ENCODE data around the gene UBA7. TPM values are rescaled to one million over a fixed set of nuclear protein-coding genes. Genes with fewer than 3 reads are reported as not detected.
A peak's percentile ranks its signal among the peaks of the same experiment; 100 is the strongest.
"Not testable (repeated sequence)": the region's sequence is repeated elsewhere in the genome, so short reads cannot be mapped to it uniquely, and the experiment has no call there.

Gene UBA7
- polyA plus RNA-seq, 1 donor from 2014 or later, result 4.0 TPM

GRCh38 chr3:49781415-49782199 is 32.1 kb downstream of the UBA7 start:
- Histone ChIP-seq H3K36me3 (ENCODE audit: insufficient read depth, low read length) (no peaks in the 10 kb centered on the region), H3K4me3 (ENCODE audit: low read length) (no peak overlapping the region), H2AFZ (ENCODE audit: low read depth, low read length) (no peak overlapping the region), H3K79me2 (replicated peaks; ENCODE audit: insufficient read depth, low read length) (peaks cover 81% of the 10 kb centered on the region), H3K9me3 (ENCODE audit: low read length) (no peaks in the 10 kb centered on the region), H3K27ac (ENCODE audit: low read length) (no peak overlapping the region), H3K27me3 (ENCODE audit: insufficient read depth, low read depth, low read length) (no peaks in the 10 kb centered on the region), H3K9ac (ENCODE audit: low read length) (no peak overlapping the region), H4K20me1 (ENCODE audit: insufficient read depth) (peaks cover 4% of the 10 kb centered on the region), H3K4me2 (ENCODE audit: low read length) (no peak overlapping the region), H3F3A (ENCODE audit: insufficient read depth, low read length, poor library complexity, severe bottlenecking) (no peaks in the 10 kb centered on the region), H3K9me2 (ENCODE audit: insufficient read depth, low read length) (no peaks in the 10 kb centered on the region)
- TF ChIP-seq CTCF (IDR thresholded peaks at IDR 0.05; ENCODE audit: poor library complexity, severe bottlenecking) (no peak), EP300 (conservative IDR thresholded peaks at IDR 0.05; ENCODE audit: poor library complexity, severe bottlenecking) (no peak), MXI1 (conservative IDR thresholded peaks at IDR 0.05; ENCODE audit: poor library complexity, severe bottlenecking) (no peak)

GRCh38 chr3:49780975-49781365 is 32.8 kb downstream of the UBA7 start:
- not testable (repeated sequence) for H3K27ac ChIP-seq (ENCODE audit: low read length); H3K9ac ChIP-seq (ENCODE audit: low read length)

GRCh38 chr3:49780080-49780974 is 33.4 kb downstream of the UBA7 start:
- Histone ChIP-seq H3K27me3 (ENCODE audit: insufficient read depth, low read depth, low read length) (no peaks in the 10 kb centered on the region), H3K4me3 (ENCODE audit: low read length) (peak overlapping the region; percentile 49), H3K9me2 (ENCODE audit: insufficient read depth, low read length) (no peaks in the 10 kb centered on the region), H3K79me2 (replicated peaks; ENCODE audit: insufficient read depth, low read length) (peaks cover 82% of the 10 kb centered on the region), H2AFZ (ENCODE audit: low read depth, low read length) (no peak overlapping the region), H3K9me3 (ENCODE audit: low read length) (no peaks in the 10 kb centered on the region), H3K4me2 (ENCODE audit: low read length) (no peak overlapping the region), H3K9ac (ENCODE audit: low read length) (peak overlapping the region; percentile 27), H3F3A (ENCODE audit: insufficient read depth, low read length, poor library complexity, severe bottlenecking) (no peaks in the 10 kb centered on the region), H3K27ac (ENCODE audit: low read length) (no peak overlapping the region), H3K36me3 (ENCODE audit: insufficient read depth, low read length) (no peaks in the 10 kb centered on the region), H4K20me1 (ENCODE audit: insufficient read depth) (peaks cover 4% of the 10 kb centered on the region)
- no peak for TF ChIP-seq REST (IDR thresholded peaks at IDR 0.05; ENCODE audit: borderline replicate concordance)
- TF ChIP-seq TAF1 (IDR thresholded peaks at IDR 0.05; ENCODE audit: low read depth), result no peak
- TF ChIP-seq SMC3 (conservative IDR thresholded peaks at IDR 0.05; ENCODE audit: poor library complexity), result no peak
- no peak for TF ChIP-seq RAD21 (conservative IDR thresholded peaks at IDR 0.05)
- TF ChIP-seq EP300 (conservative IDR thresholded peaks at IDR 0.05; ENCODE audit: poor library complexity, severe bottlenecking), result no peak

More at GRCh38 chr3:49780975-49781365, 32.8 kb downstream of the UBA7 start:
- H4K20me1 ChIP-seq (ENCODE audit: insufficient read depth); H3K27me3 ChIP-seq (ENCODE audit: insufficient read depth, low read depth, low read length); H3K36me3 ChIP-seq (ENCODE audit: insufficient read depth, low read length); H3K4me2 ChIP-seq (ENCODE audit: low read length); H2AFZ ChIP-seq (ENCODE audit: low read depth, low read length); H3F3A ChIP-seq (ENCODE audit: insufficient read depth, low read length, poor library complexity, severe bottlenecking); H3K9me3 ChIP-seq (ENCODE audit: low read length); H3K9me2 ChIP-seq (ENCODE audit: insufficient read depth, low read length): not testable (repeated sequence)
- peaks cover 82% of the 10 kb centered on the region for H3K79me2 ChIP-seq (replicated peaks; ENCODE audit: insufficient read depth, low read length)
- peak overlapping the region; percentile 49 for H3K4me3 ChIP-seq (ENCODE audit: low read length)
